NCI-H2227 (cell line): ENCODE measurements around the gene MAN1B1.
"Not testable (repeated sequence)": the region's sequence is repeated elsewhere in the genome, so short reads cannot be mapped to it uniquely, and the experiment has no call there.

Source experiments
- DNase-seq: peaks from one replicate; lab custom pipeline; 2025; ENCODE audit not compliant: unreplicated experiment; lab: John Stamatoyannopoulos, UW

MAN1B1 gene

GRCh38 chr9:137052293-137052692, 34.5 kb upstream of the MAN1B1 start:
- DNase-seq = no peak

GRCh38 chr9:137052998-137053943, 33.5 kb upstream of the MAN1B1 start:
- DNase-seq = no peak

- peak; percentile 58 for DNase-seq
Measured at GRCh38 chr9:137053944-137054931, 32.5 kb upstream of the MAN1B1 start, which contains the start of gene ENTPD2. Gene ENTPD2, minus strand, starts transcription at chr9:137054061. Its CDS starts 64 bp downstream, at chr9:137053997.

- DNase-seq = no peak
Measured at GRCh38 chr9:137054932-137055384, 31.8 kb upstream of the MAN1B1 start.

GRCh38 chr9:137055385-137056364, 31.1 kb upstream of the MAN1B1 start:
- DNase-seq = no peak

- DNase-seq = no peak
Measured at GRCh38 chr9:137056739-137057415, 29.9 kb upstream of the MAN1B1 start.

- no peak for DNase-seq
Measured at GRCh38 chr9:137057545-137057944, 29.2 kb upstream of the MAN1B1 start.

GRCh38 chr9:137058521-137059234, 28.1 kb upstream of the MAN1B1 start:
- DNase-seq = no peak

GRCh38 chr9:137062384-137062783, 24.4 kb upstream of the MAN1B1 start:
- DNase-seq = no peak

- DNase-seq = not testable (repeated sequence)
Measured at GRCh38 chr9:137062798-137063197, 24.0 kb upstream of the MAN1B1 start.

GRCh38 chr9:137063311-137064026, 23.3 kb upstream of the MAN1B1 start:
- DNase-seq = no peak

GRCh38 chr9:137064027-137064879, 22.5 kb upstream of the MAN1B1 start:
- DNase-seq = peak; percentile 34

GRCh38 chr9:137064880-137065164, 22.0 kb upstream of the MAN1B1 start:
- DNase-seq = no peak

GRCh38 chr9:137065336-137065967, 21.3 kb upstream of the MAN1B1 start:
- DNase-seq = no peak

GRCh38 chr9:137066096-137066861, 20.5 kb upstream of the MAN1B1 start:
- DNase-seq = no peak

GRCh38 chr9:137067860-137068538, 18.8 kb upstream of the MAN1B1 start:
- DNase-seq = peak; percentile 69
